HTERT RPE-1 (cell line): ENCODE measurements around the gene SPCS1.

Experiments
- in situ Hi-C: fragments of 300-500 bp; cut with MboI; formaldehyde crosslinking; loops from 4 replicates; pipeline ENCODE4 v1.14.3; 2020; ENCODE audit warnings: low sequenced_read_pairs

Gene SPCS1

DNA sequence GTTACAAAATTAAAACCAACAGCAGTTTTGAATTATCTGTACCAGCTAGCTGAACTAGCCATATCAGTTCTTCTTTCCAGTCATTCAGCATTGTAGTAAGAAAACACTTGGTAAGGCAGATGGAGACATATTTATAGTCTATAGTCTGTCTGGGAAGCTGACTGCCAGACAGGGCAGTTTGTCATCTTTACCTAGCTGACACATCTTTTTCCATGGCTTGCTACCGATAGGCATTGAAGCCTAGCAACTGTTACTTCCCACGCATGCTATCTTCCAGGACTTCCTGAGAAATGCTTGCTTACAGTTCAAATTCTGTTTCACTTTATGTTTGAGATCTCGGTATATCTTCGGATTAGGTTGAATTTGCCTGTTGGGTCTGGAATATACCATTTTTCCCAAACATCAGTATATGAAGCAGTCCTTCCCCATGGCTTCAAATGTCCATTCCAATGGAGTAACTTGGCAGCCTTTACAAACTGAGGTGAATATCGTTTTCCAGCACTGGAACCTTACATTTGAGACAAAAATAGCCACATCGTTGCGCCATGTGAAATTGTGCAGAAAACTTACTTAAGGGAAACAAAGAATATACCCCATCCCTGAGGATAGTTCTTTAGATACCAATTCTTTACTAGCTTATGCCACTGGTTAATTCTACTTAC lies 11.2 kb upstream of the SPCS1 start:
- in situ Hi-C loops, result no loop called here

DNA sequence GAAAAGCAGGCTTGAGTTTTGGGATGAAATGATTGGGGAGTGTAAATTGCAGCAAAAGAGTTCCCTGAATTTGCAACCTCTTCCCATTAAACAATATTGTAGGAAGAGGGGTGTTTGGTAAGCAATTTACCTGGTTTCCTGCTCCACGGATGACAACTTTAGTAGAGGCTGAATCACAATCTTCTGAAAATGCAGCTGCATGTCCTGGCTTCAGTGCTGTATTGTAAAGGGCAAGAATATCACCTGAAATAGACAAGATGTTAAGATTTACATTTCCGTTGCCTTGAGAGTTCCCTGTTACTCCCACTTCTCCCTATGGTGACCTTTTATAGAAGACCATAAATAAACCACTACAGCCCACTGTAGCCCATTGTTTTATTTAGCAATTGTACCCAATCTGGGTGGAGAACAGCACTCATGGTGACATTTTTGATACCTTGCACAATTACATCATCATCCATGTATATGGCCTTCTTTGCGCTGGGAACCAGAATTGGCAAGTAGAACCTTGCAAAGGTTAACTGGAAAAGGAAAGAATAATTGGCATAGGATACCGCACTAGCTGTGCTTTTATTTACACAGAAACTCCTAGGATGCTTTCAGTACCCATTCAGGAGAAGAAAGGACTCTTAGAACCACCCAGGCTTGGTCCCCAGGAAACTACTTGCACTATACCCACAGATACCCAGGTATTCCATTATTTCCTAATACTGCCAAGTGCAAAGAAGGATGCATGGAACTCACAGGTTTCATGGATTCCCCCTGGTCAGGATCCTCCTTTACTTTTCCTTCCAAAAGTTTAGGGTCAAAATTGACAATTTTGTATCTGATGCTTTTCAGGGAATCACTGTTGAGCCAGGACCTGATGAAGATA lies 9.9 kb upstream of the SPCS1 start:
- in situ Hi-C loops, result no loop called here

GRCh38 chr3:52696830-52697631 lies 8.9 kb upstream of the SPCS1 start:
- in situ Hi-C loops, result no loop called here

DNA sequence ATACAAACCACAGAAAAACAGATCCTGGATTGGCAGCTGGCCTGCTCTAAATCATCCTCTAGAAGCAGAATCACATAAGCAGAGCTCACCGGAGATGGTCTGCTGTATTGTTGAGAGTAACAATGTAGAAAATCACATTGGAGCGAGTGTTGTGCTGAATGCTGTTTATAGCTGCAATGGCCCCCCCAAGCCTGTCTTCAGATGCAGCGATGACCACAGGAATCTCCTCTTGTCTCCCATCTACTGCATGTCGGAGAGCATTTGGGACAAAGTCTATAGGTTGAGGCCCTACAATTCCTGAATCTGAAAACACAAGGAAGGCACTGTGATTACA lies 8.3 kb upstream of the SPCS1 start:
- in situ Hi-C loops, result no loop called here

DNA sequence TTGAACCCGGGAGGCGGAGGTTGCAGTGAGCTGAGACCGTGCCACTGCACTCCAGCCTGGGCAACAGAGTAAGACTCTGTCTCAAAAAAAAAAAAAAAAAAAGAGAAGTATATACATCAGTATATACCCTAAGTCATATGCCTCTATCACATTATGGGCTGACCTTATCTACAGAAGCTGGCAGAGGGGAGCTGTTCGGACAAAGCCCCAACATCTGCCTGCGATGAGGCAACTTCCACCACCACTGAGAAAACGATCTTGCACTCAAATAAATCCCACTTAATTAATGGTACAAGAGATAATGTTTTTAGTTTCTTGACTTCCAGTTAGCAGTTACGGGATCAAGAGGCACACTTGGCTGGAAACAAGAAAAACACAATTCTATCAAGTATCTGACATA lies 2.6 kb upstream of the SPCS1 start:
- in situ Hi-C loops, result no loop called here

- in situ Hi-C loops, result no loop called here
These were observed 1.1 kb upstream of the SPCS1 start for GRCh38 chr3:52704611-52705437.

- in situ Hi-C loops, result no loop called here
These were observed 543 bp upstream of the SPCS1 start for GRCh38 chr3:52705438-52705687.

GRCh38 chr3:52707585-52707984 lies 1.7 kb downstream of the SPCS1 start:
- in situ Hi-C loops, result no loop called here

DNA sequence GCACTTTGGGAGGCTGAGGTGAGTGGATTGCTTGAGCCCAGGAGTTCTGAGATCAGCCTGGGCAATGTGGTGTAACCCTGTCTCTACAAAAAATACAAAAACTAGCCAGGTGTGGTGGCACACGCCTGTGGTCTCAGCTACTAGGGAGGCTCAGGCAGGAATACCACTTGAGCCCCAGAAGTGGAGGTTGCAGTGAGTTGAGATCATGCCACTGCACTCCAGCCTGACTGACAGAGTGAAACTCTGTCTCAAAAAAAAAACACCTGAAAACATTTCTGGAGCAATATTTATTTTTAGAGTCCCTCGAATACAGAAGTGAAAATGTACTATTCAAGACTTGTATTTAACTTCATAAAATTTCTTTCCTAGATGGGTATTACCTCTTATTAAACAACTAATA lies 4.6 kb downstream of the SPCS1 start:
- in situ Hi-C loops, result no loop called here

DNA sequence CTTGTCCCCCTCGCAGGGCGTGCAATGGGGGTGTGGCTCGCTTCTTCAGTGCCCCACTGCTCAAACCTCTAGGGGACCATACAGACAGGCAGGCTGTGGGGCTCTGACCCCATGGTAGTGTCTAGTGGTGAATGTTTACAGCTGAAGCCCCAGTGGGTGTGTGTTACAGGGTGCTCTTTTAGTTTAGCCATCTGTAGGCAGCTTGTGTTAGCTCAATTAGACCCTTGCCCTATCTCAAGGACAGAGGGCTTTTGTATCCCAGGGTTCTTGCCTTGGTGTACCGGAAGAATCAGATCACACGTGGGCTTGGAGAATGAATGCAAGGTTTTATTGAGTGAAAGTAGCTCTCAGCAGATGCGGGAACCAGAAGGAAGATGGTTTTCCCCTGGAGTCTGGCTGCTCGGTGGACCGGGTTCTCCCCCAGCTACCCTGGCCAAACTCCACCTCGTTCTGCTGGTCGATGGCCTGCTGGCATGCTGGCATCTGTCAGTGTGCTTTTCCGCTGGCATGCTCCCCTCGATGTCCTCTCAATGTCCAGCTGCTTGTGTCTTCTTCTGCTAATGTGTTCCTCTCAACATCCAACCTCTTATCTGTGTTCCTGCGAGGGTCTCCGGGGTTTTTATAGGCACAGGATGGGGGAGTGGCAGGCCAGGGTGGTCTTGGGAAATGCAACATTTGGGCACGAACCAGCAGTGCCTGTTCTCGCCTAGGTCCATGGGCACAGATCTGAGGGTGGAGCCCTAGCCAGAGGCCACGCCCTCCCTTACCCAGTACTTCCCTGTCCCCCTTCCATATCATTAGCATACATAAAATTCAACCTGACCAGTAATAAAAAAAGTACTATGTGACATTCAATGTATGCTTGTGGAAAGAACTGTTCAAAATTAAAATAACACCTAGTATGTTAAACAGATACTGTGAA lies 6.6 kb downstream of the SPCS1 start:
- in situ Hi-C loops, result no loop called here

DNA sequence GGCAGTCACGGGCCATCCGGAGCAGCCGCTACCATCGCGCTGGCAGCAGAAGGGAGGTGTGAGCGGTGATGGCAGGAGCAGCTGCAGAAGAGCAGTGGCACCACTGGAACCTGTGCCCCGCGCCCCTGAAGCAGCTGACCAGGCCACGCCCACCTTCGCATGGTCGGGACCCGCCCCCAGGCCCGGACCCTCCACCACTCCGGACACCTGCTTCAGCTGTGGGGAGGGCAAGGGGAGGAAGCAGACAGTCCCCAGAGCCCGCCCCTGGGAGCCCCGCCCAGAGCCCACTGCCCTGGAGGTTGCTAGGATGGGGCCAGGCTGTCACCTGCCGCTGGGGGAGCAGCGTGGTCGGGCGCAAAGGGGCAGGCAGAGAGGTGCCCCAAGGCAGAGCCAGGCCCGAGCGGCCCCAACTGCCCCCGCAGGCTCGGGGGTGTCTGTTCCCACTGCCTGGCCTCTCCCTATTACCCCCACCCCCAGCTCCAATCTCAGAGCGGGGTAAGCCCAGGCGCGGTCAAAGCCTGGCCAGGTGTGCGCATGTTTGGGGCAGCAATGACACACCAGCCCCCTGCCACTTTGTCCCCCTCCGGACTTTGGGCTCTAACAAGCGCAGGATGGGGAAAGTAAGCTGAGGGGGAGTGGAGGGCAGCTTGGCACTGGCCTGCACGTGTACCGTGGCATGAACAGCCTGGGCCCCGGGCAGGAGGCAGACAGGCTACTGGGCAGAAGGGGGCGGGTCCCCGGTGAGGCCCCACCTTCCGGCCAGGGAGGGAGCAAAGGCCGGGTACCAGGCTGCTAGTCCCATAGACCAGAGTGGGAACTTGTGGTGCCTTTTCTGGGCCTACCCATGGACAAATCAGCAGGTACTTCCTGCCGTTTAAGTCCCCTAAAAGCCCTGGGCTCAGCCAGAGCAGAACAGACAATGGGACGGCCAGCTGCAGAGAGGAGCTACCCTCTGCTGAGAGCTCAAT lies 8.7 kb downstream of the SPCS1 start:
- in situ Hi-C loops, result no loop called here

GRCh38 chr3:52715714-52716305 lies 9.9 kb downstream of the SPCS1 start:
- in situ Hi-C loops, result no loop called here

- in situ Hi-C loops, result no loop called here
These were observed 13.7 kb downstream of the SPCS1 start for GRCh38 chr3:52719618-52720017.

DNA sequence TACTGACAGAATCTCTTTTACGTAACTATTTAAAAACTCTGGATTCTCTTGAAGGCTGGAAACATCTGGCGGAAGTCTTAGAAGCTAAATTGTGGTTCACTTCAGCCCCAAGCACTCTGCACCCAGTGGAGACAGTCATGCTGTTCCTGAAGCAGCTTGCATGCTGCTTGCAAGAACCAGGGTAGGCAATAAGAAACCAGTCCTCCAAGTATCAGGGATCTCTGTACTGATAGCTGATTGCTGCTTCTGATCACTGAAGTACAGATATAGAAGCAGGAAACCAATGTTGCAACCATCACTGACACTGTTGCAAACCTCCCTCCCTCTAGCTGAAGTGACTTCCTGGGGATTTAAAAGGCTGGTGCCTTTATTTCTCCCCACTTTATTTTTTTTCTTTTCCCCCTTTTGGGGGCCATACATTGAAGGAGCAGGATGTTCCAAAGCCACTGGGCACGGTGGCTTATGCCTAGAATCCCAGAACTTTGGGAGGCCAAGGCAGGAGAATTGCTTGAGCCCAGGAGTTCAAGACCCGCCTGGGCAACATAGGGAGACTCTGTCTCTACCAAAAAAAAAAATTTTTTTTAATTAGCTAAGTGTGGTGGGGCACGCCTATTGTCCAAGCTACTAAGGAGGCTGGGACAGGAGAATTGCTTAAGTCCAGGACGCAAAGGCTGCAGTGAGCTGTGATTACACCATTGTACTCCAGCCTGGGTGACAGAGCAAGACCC lies 15.3 kb downstream of the SPCS1 start:
- in situ Hi-C loops, result no loop called here

- in situ Hi-C loops, result no loop called here
These were observed 15.8 kb downstream of the SPCS1 start for GRCh38 chr3:52721730-52722008.

GRCh38 chr3:52722491-52722890 lies 16.6 kb downstream of the SPCS1 start:
- in situ Hi-C loops, result no loop called here

DNA sequence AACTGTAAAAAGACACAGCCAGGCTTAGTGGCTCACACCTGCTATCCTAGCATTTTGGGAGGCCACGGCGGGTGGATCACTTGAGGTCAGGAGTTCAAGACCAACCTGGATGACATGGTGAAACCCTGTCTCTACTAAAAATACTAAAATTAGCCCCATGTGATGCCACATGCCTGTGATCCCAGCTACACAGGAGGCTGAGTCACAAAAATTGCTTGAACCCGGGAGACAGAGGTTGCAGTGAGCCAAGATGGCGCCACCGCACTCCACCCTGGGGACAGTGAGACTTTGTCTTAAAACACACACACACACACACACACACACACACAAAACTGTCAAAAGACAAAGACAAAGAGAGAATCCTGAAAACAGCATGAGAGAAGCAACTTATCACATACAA lies 18.0 kb downstream of the SPCS1 start:
- in situ Hi-C loops, result no loop called here

GRCh38 chr3:52724511-52724910 lies 18.6 kb downstream of the SPCS1 start:
- in situ Hi-C loops, result no loop called here
